HG02938 (cell line): ENCODE data around the gene ANKRD9.

ENCODE experiments used
- ATAC-seq: cut with Tn5 transposase; IDR thresholded peaks from one replicate; pipeline ENCODE4 v1.9.1; 2021; ENCODE audit warnings: mild to moderate bottlenecking, moderate library complexity; ENCODE audit not compliant: unreplicated experiment

Gene ANKRD9

GRCh38 chr14:102513899-102514772, 4.6 kb upstream of the ANKRD9 start:
- no peak for ATAC-seq

GRCh38 chr14:102512793-102513300, 3.3 kb upstream of the ANKRD9 start:
- no peak for ATAC-seq

DNA sequence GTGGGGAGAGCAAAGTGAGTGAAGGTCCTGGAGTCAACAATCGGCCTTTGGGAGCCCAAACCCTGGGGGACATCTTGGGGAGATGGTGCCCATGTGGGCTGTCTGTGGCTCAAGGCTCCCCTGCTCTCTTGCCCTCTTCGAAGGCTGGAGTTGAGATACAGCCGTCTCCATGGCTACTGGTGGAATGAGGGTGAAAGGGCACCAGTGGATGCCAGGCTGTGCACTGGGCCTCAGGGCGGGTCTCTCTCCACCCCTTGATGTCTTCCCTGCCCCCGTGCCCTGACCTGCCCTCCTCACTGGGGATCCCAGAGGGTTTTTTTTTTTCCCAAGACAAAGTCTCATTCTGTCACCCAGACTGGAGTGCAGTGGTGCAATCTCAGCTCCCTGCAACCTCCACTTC, 2.0 kb upstream of the ANKRD9 start:
- no peak for ATAC-seq

DNA sequence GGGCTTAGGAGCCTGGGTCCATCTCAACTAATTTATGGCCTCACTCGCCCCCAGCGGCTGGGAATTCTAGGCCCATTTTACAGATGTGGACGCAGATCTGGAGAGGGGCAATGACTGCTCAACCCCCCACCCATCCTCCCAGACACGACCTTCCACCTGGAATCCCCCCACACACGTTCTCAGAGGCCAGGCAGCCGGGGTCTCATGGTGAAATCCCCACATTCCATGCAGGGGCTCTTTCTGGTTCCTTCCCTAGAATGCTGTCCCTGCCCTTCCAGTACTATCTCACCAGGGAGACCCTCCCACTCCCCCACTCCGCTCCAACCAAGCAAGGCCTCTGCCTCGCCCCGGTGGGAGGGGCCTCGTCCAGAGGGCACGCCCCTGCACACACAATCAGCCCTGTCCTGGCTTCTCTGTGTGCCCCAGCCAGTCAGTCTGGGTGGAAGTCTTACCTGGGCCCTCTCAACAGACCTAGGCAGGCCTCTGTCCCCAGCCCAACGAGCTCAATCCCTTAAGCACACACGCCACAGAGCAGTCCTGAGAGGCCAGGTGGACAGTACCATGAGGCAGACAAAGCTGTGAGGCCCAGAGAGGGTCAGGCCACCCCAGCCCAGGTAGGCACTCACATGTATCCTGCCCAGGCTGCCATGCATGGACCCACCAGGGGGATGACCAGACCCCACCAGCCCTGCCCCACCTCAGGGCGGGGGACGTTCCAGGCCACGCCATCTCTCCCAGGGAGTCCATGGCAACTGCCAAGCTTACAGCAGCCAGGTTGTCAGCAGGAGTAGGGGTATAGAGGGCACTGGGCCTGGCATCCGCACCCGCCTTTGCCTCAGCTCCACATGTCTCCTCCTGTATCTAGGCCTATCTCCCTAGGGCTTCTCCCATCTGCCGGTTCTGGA, 1.3 kb upstream of the ANKRD9 start:
- ATAC-seq, result no peak

GRCh38 chr14:102508774-102509745, 516 bp downstream of the ANKRD9 start:
- peak; percentile 20 for ATAC-seq

GRCh38 chr14:102508410-102508773, 1.2 kb downstream of the ANKRD9 start:
- ATAC-seq, result no peak

DNA sequence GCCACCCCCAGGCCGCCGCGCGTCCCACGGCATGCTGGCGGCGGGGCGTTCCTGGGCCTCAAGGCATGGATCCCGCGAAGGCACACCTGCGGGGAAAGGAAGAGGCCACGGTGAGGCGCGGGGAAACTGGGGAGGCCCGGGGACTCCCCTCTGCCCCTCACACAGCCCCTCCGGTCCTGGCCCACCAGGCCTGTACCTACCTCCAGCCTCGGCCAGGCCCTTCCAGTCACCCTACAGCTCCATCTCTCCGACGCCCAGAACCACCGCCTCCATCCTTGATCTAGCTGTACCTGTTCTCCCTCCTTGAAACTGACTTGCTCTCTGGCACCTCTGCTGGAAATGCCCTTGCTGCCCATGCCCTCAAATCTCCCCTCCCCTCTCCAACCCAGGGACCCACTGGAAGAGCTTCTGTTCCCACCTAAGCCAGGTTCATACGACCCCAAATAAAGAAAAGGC, 1.7 kb downstream of the ANKRD9 start:
- ATAC-seq, result no peak

- ATAC-seq, result no peak
These were observed 2.3 kb downstream of the ANKRD9 start for GRCh38 chr14:102507081-102507856.

GRCh38 chr14:102506626-102506925, 3.0 kb downstream of the ANKRD9 start:
- ATAC-seq, result no peak

DNA sequence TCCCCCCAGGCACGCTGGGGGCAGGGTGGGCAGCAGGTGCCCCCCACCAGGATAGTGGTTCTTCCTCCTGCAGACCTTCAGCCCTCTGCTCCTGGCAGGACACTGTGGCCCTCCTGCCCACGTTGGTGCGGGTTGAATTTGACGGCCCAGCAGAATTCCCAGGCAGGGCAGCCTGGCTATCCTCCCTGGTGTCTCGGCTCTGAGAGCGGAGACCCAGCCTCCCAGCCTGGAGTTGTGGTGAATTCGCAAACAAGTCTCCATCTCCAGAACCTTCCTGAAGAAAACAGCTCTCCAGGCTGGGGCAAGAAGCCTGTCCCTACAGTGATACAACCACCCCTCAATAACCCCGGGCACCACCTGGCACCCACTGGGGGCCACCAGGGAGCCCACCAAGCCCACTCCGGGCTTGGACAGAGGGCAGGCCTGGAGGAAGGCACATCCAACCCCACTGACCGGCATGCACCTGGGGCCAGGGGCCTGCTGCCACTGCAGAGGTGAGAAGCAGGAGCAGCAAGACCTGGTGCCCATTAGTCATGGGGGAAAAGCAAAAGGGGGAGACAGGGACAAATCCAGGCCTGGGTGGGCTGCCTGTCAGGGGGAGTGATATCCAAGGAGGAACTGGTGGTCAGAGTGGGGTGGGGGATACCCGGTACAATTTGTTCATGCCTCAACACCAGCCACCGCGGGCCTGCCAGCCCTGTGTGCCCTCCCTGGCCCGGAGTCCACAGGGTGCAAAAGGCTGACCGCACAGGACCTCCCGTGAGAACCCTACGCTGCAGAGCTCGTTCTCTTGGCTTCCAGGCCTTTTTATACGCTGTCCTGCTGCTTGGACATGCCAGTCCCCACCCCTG, 3.6 kb downstream of the ANKRD9 start:
- ATAC-seq, result no peak

- no peak for ATAC-seq
These were observed 4.5 kb downstream of the ANKRD9 start for GRCh38 chr14:102505000-102505619.

GRCh38 chr14:102504328-102504999, 5.1 kb downstream of the ANKRD9 start:
- no peak for ATAC-seq

DNA sequence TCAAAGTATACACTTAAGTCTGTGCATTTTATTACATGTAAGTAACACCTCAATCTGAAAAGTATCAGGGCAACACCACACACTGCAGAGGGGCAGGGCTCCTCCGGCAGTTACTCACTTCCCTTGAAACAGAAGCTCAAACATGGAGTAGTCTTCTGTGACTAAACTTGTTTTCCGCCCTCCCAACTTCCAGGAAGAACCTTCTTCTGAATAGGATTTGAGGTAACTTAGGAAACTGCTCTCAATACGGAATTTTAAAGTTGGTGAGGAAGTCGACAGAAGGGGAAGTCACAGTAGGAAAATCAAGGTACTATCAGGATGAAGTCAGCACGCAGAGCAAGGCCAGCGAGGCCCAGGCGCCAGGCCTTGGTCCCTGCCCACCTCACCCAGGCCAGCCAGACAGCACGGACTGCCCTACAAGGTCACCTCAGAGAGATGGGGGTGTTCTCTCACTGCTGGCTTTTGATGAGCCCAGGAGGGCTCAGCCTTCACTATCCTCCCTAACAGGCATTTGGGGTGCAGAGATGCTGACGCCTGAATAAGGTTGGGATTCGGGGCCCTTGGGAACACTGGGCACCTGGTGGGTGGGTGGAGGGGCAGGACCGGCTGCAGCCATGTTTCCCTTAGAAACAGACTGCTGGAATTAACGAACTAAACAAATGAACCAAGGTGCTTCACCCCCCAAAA, 5.8 kb downstream of the ANKRD9 start:
- no peak for ATAC-seq

- ATAC-seq, result no peak
These were observed 7.0 kb downstream of the ANKRD9 start for GRCh38 chr14:102502571-102502970.

DNA sequence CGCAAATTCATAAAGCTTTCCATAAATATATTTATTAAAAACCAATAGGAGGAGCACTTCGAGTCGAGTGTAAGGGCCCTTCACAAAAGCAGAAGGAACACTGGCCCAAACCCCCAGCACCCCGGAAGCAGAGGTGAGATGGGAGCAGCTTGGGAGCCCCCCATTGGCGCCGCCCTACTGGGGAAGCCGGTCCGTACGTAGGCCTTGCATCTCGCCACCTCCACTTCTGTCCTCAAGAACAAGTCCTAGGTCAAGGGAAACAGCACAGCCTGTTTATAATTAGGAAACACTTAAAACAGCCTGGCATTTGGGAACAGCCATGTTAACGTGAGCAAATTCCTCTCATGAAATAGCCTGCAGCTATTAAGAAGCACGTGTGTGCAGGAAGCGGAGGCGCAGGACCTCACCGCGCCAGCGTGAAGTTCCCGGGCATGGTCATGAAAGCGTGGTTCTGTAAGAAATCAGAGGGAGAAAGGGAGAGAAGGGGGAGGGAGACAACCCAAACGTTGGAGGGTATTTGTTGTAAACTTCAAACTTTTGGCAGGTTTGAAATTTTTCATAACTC, 7.7 kb downstream of the ANKRD9 start:
- no peak for ATAC-seq

GRCh38 chr14:102500713-102501112, 8.9 kb downstream of the ANKRD9 start:
- ATAC-seq, result no peak

- ATAC-seq, result no peak
These were observed 9.4 kb downstream of the ANKRD9 start for GRCh38 chr14:102500158-102500662.
